GM12878 (cell line): Measurements from ENCODE around the gene SRPK3. TPM values are rescaled to one million over a fixed set of nuclear protein-coding genes. Genes with fewer than 3 reads are reported as not detected.

ENCODE experiments used
- ATAC-seq: fragments of 200-7000 bp; cut with Tn5 transposase; 3 replicates; pipeline ENCODE4 v1.9.1; 2020; ENCODE audit warnings: mild to moderate bottlenecking, moderate library complexity
- BruUV-seq: library from RNA; stranded (reverse); fragments of 400-500 nt; replicated peaks from 2 replicates; lab custom pipeline; 2021; lab: Mats Ljungman, UMichigan
- CTCF ChIA-PET: fragments of 300-600 bp; sonication (Branson Sonifier 250); formaldehyde crosslinking; extraction: SDS; loops from one replicate; lab custom pipeline; 2021; ENCODE audit warnings: inconsistent platforms; lab: Yijun Ruan, JAX
- POLR2A ChIA-PET: fragments of 350-600 bp; formaldehyde crosslinking; extraction: SDS; loops from one replicate; lab custom pipeline; 2021; ENCODE audit warnings: inconsistent platforms; lab: Charles Lee
- RAD21 ChIA-PET: fragments of 300-600 bp; sonication (Branson Sonifier 250); formaldehyde crosslinking; loops from one replicate; lab custom pipeline; 2023; ENCODE audit warnings: antibody characterized with exemption; ENCODE audit not compliant: unreplicated experiment; lab: Charles Lee
- SMC1A ChIA-PET: fragments of 300-600 bp; sonication (Branson Sonifier 250); formaldehyde crosslinking; loops from one replicate; lab custom pipeline; 2023; ENCODE audit not compliant: unreplicated experiment, uncharacterized antibody; lab: Charles Lee
- DNase-seq: peaks from one replicate; pipeline ENCODE4 v3.0.0-alpha.2; 2011; ENCODE audit warnings: low read depth, low spot score
- FAIRE-seq: peaks from 3 replicates; lab custom pipeline; 2011; peaks lifted over from hg19 to GRCh38; lab: Jason Lieb, UNC
- H2AFZ ChIP-seq: 2 replicates; pipeline ENCODE4 v1.6.0; 2011; ENCODE audit warnings: low read depth, low read length, control low read depth; ENCODE audit not compliant: control insufficient read depth
- H3K27ac ChIP-seq: 2 replicates; pipeline ENCODE4 v1.5.1; 2011; ENCODE audit warnings: control low read depth; ENCODE audit not compliant: control insufficient read depth, insufficient read depth
- H3K27me3 ChIP-seq, 2 experiments: replicated peaks in 1 of 2; 2 replicates each; pipeline versions ENCODE4 v1.6.0 to v1.6.1; 2011; ENCODE audit warnings: low read length in 1 of 2; ENCODE audit not compliant: control insufficient read depth in 2 of 2, insufficient read depth in 2 of 2
- H3K36me3 ChIP-seq, 2 experiments: 2 replicates each; pipeline ENCODE4 v1.5.1; 2011; ENCODE audit warnings: low read length in 1 of 2; ENCODE audit not compliant: control insufficient read depth in 2 of 2, insufficient read depth in 2 of 2
- H3K4me1 ChIP-seq: 2 replicates; pipeline ENCODE4 v1.6.1; 2011; ENCODE audit warnings: mild to moderate bottlenecking, low read length, moderate library complexity, mixed read lengths; ENCODE audit not compliant: control insufficient read depth, insufficient read depth
- H3K4me2 ChIP-seq: 2 replicates; pipeline ENCODE4 v1.6.0; 2011; ENCODE audit warnings: control low read depth; ENCODE audit not compliant: control insufficient read depth, insufficient read depth
- H3K4me3 ChIP-seq: fragments of 200-600 bp; sonication (generic); 2 replicates; pipeline ENCODE4 v1.5.1; 2016
- H3K79me2 ChIP-seq: 2 replicates; pipeline ENCODE4 v1.6.0; 2011; ENCODE audit warnings: low read length; ENCODE audit not compliant: control insufficient read depth, insufficient read depth
- H3K9ac ChIP-seq: 2 replicates; pipeline ENCODE4 v1.8.0; 2011; ENCODE audit warnings: low read length, control low read depth, mixed read lengths; ENCODE audit not compliant: control insufficient read depth, insufficient read depth
- H3K9me3 ChIP-seq: replicated peaks from 3 replicates; pipeline ENCODE4 v1.5.1; 2011; ENCODE audit warnings: mild to moderate bottlenecking, low read length; ENCODE audit not compliant: control insufficient read depth, insufficient read depth
- H4K20me1 ChIP-seq: 2 replicates; pipeline ENCODE4 v1.6.0; 2011; ENCODE audit not compliant: control insufficient read depth, insufficient read depth
- CBX3 ChIP-seq: fragments of 200-600 bp; sonication (generic); IDR thresholded peaks from 2 replicates; pipeline ENCODE4 v1.6.1; 2016; ENCODE audit warnings: low read depth, borderline replicate concordance
- HDAC2 ChIP-seq: fragments of 200-600 bp; sonication (generic); IDR thresholded peaks from 2 replicates; pipeline ENCODE4 v1.6.1; 2017
- NFIC ChIP-seq: IDR thresholded peaks from 2 replicates; pipeline ENCODE4 v1.6.1; 2012; ENCODE audit warnings: low read depth, mild to moderate bottlenecking, inconsistent platforms, low read length, moderate library complexity
- NFXL1 ChIP-seq: fragments of 450-650 bp; IDR thresholded peaks from 2 replicates; pipeline ENCODE4 v1.6.1; 2017; ENCODE audit warnings: antibody characterized with exemption, mild to moderate bottlenecking, borderline replicate concordance
- RCOR1 ChIP-seq: conservative IDR thresholded peaks from 2 replicates; pipeline ENCODE4 v1.6.1; 2012; ENCODE audit warnings: low read depth, low read length, improper control_type of control experiment
- SIN3A ChIP-seq: IDR thresholded peaks from 2 replicates; pipeline ENCODE4 v1.6.1; 2012; ENCODE audit warnings: low read depth, low read length, improper control_type of control experiment
- SPI1 ChIP-seq: IDR thresholded peaks from 2 replicates; pipeline ENCODE4 v1.6.1; 2011; ENCODE audit warnings: low read depth, mild to moderate bottlenecking, low read length, moderate library complexity, borderline replicate concordance; ENCODE audit not compliant: insufficient read depth
- TARDBP ChIP-seq: IDR thresholded peaks from 2 replicates; pipeline ENCODE4 v1.6.1; 2016; ENCODE audit warnings: borderline replicate concordance
- ZNF622 ChIP-seq: fragments of 450-650 bp; IDR thresholded peaks from 2 replicates; pipeline ENCODE4 v1.6.1; 2017; ENCODE audit warnings: mild to moderate bottlenecking, inconsistent platforms
- WGBS: methylation state at CpG from one replicate; pipeline ENCODE4 v1.1.6; 2016; ENCODE audit warnings: low lambda C conversion rate; ENCODE audit not compliant: insufficient replicate concordance, insufficient coverage; ENCODE audit errors: missing lambda C conversion rate; 5-methylcytosine and 5-hydroxymethylcytosine counted together
- in situ Hi-C: fragments of 300-500 bp; cut with MboI; formaldehyde crosslinking; loops from 9 replicates; pipeline ENCODE4 v1.14.3; 2018; ENCODE audit warnings: mixed read lengths
- intact Hi-C: fragments of 100-400 bp; cut with micrococcal nuclease; formaldehyde crosslinking; loops from one replicate; pipeline ENCODE4 v1.14.2; 2022; ENCODE audit not compliant: unreplicated experiment
- polyA plus RNA-seq, 11 experiments: library from polyadenylated mRNA; depleted of rRNA in 4 of 11; unstranded in 6 of 11; stranded (reverse) in 5 of 11; fragments of >200 nt; fragmentation: Nextera tagmentation in 4 of 11; fragmentation: Illumina TruSeq in 1 of 11; extraction: Ambion mirVana in 4 of 11; extraction: Trizol in 1 of 11; gene quantifications; 1 replicate in 1 of 11; 2 replicates in 10 of 11; pipeline versions ENCODE4 v1.2.1 to v1.2.3, GENCODE V29; 2011 to 2016; ENCODE audit warnings: inconsistent platforms in 2 of 11, missing spikeins in 2 of 11, low read depth in 1 of 11
- total RNA-seq, 4 experiments: library from RNA; depleted of rRNA in 3 of 4; stranded (reverse); fragments of >200 nt in 3 of 4; fragmentation: Illumina TruSeq in 1 of 4; extraction: Trizol in 1 of 4; gene quantifications; 2 replicates each; pipeline versions ENCODE4 v1.2.1 to v1.2.3, GENCODE V29; 2013 to 2021
- TF ChIP-seq, protein P1 (sequence below): fragments of 150-350 bp; IDR thresholded peaks from 2 replicates; pipeline ENCODE4 v1.6.1; 2016; ENCODE audit warnings: low read depth, low read length
- TF ChIP-seq, protein P2 (sequence below): IDR thresholded peaks from 2 replicates; pipeline ENCODE4 v1.6.1; 2012; ENCODE audit warnings: low read depth, low read length, improper control_type of control experiment

Gene SRPK3
- total and polyA plus RNA-seq, 10 of the 15 experiments (the other 5 are each of a cell fraction or from before 2014, with no cell fraction given) = 0.05 to 0.19 TPM; not detected in 8

DNA sequence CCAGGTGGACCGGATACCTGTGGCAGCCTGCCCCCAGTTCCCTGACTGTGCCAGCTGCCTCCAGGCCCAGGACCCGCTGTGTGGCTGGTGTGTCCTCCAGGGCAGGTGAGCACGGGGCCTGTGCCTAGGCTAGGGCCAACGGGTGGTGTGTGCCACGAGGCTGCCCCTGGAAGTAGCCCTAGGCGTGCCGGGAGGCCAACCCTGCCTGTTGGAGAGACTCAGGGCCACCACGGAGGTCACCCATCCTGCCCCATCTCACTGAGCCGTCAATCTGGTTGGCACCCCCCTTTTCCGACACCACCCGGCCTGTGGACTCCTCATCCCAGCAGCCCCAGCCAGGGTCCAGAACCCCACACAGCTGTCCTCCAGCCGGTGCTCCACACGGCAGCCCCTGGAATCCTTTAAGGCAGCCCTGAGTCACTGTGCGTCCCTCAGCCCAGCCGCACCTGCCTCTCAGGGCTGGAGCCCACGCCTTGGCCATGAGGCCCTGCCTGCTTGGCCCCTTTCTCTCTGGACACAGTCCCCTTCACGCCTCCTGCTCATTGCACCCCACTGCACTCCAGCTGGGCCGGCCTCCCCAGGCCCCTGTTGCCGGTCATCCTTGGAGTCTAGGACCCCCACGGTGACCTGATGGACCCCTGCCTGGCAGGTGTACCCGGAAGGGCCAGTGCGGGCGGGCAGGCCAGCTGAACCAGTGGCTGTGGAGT, 11.5 kb upstream of the SRPK3 start:
- intact Hi-C loops (no loop called here), in situ Hi-C loops (no loop called here)
- TF ChIP-seq, protein P1, sequence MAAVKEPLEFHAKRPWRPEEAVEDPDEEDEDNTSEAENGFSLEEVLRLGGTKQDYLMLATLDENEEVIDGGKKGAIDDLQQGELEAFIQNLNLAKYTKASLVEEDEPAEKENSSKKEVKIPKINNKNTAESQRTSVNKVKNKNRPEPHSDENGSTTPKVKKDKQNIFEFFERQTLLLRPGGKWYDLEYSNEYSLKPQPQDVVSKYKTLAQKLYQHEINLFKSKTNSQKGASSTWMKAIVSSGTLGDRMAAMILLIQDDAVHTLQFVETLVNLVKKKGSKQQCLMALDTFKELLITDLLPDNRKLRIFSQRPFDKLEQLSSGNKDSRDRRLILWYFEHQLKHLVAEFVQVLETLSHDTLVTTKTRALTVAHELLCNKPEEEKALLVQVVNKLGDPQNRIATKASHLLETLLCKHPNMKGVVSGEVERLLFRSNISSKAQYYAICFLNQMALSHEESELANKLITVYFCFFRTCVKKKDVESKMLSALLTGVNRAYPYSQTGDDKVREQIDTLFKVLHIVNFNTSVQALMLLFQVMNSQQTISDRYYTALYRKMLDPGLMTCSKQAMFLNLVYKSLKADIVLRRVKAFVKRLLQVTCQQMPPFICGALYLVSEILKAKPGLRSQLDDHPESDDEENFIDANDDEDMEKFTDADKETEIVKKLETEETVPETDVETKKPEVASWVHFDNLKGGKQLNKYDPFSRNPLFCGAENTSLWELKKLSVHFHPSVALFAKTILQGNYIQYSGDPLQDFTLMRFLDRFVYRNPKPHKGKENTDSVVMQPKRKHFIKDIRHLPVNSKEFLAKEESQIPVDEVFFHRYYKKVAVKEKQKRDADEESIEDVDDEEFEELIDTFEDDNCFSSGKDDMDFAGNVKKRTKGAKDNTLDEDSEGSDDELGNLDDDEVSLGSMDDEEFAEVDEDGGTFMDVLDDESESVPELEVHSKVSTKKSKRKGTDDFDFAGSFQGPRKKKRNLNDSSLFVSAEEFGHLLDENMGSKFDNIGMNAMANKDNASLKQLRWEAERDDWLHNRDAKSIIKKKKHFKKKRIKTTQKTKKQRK = no peak
- no peak for TF ChIP-seq SIN3A
- TF ChIP-seq, protein P2, sequence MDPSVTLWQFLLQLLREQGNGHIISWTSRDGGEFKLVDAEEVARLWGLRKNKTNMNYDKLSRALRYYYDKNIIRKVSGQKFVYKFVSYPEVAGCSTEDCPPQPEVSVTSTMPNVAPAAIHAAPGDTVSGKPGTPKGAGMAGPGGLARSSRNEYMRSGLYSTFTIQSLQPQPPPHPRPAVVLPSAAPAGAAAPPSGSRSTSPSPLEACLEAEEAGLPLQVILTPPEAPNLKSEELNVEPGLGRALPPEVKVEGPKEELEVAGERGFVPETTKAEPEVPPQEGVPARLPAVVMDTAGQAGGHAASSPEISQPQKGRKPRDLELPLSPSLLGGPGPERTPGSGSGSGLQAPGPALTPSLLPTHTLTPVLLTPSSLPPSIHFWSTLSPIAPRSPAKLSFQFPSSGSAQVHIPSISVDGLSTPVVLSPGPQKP = no peak
- no peak for TF ChIP-seq HDAC2
- no peak for TF ChIP-seq CBX3
- TF ChIP-seq NFIC = no peak
- TF ChIP-seq RCOR1 = no peak
- TF ChIP-seq TARDBP = no peak
- TF ChIP-seq NFXL1 = no peak
- no peak for TF ChIP-seq SPI1
- TF ChIP-seq ZNF622 = no peak
- no peak overlapping the region for H2AFZ ChIP-seq
- ChIA-PET POLR2A (no interaction called here), SMC1A (no interaction called here), RAD21 (no interaction called here), CTCF (no interaction called here)
- no peaks in the 10 kb centered on the region for H3K4me1 ChIP-seq
- no TSS peak for BruUV-seq
- FAIRE-seq (no peak), DNase-seq (no peak), ATAC-seq (no peak)
- H3K27ac ChIP-seq = no peak overlapping the region
- H3K9ac ChIP-seq = no peak overlapping the region
- H3K4me3 ChIP-seq = no peak overlapping the region
- WGBS = 54% methylated on average over 22 of the region's 23 CpGs
- H3K79me2 ChIP-seq = no peaks in the 10 kb centered on the region
- H3K4me2 ChIP-seq = no peak overlapping the region
- H3K9me3 ChIP-seq = no peaks in the 10 kb centered on the region; the same call in 2 of the 3 replicates
- no peaks in the 10 kb centered on the region for H3K36me3 ChIP-seq
- H3K27me3 ChIP-seq = no peaks in the 10 kb centered on the region
- no peaks in the 10 kb centered on the region for H4K20me1 ChIP-seq
